HL-60/S4 (cell line): Measurements from ENCODE around the gene PHF12.
"Not testable (repeated sequence)": the region's sequence is repeated elsewhere in the genome, so short reads cannot be mapped to it uniquely, and the experiment has no call there.

Experiments
- in situ Hi-C: fragments of 300-500 bp; cut with MboI; formaldehyde crosslinking; loops from 2 replicates; pipeline ENCODE4 v1.14.3; 2022; ENCODE audit warnings: low sequenced_read_pairs

Gene PHF12

GRCh38 chr17:28906706-28907438, 44.4 kb downstream of the PHF12 start:
- in situ Hi-C loops = no loop called here

GRCh38 chr17:28906276-28906675, 45.0 kb downstream of the PHF12 start:
- in situ Hi-C loops = no loop called here

GRCh38 chr17:28904800-28905199, 46.5 kb downstream of the PHF12 start:
- in situ Hi-C loops = no loop called here

GRCh38 chr17:28903546-28903841, 47.8 kb downstream of the PHF12 start:
- in situ Hi-C loops = not testable (repeated sequence)

- in situ Hi-C loops = no loop called here
These were observed 48.3 kb downstream of the PHF12 start, which contains the start of gene DHRS13 for GRCh38 chr17:28902819-28903545. TSS of gene DHRS13 (minus strand) at chr17:28903079. CDS start at chr17:28902944, 135 bp downstream.

GRCh38 chr17:28901866-28902818, 49.2 kb downstream of the PHF12 start:
- in situ Hi-C loops = no loop called here

GRCh38 chr17:28900986-28901726, 50.2 kb downstream of the PHF12 start:
- in situ Hi-C loops = no loop called here

GRCh38 chr17:28899212-28899815, 52.0 kb downstream of the PHF12 start:
- in situ Hi-C loops = no loop called here

- in situ Hi-C loops = no loop called here
These were observed 52.8 kb downstream of the PHF12 start for GRCh38 chr17:28898527-28898955.

GRCh38 chr17:28897769-28898526, 53.4 kb downstream of the PHF12 start:
- in situ Hi-C loops = no loop called here

- in situ Hi-C loops = no loop called here
These were observed 54.2 kb downstream of the PHF12 start, which contains the start of gene FLOT2 for GRCh38 chr17:28896884-28897768. TSS of gene FLOT2 (minus strand) at chr17:28897733. CDS start at chr17:28897574, 159 bp downstream.

GRCh38 chr17:28896491-28896883, 54.8 kb downstream of the PHF12 start:
- in situ Hi-C loops = no loop called here

GRCh38 chr17:28895794-28896447, 55.4 kb downstream of the PHF12 start:
- in situ Hi-C loops = no loop called here

GRCh38 chr17:28893248-28894183, 57.8 kb downstream of the PHF12 start:
- in situ Hi-C loops = not testable (repeated sequence)

GRCh38 chr17:28892024-28892423, 59.3 kb downstream of the PHF12 start:
- in situ Hi-C loops = no loop called here

- in situ Hi-C loops = no loop called here
These were observed 60.1 kb downstream of the PHF12 start for GRCh38 chr17:28891201-28891600.

- in situ Hi-C loops = no loop called here
These were observed 61.3 kb downstream of the PHF12 start for GRCh38 chr17:28889996-28890395.
